ENCODE results near the gene AKAP6. TPM values are rescaled to one million over a fixed set of nuclear protein-coding genes. Genes with fewer than 3 reads are reported as not detected.

The AKAP6 gene
- total RNA-seq, 1 experiment from 2014 or later: 1.1 TPM

DNA sequence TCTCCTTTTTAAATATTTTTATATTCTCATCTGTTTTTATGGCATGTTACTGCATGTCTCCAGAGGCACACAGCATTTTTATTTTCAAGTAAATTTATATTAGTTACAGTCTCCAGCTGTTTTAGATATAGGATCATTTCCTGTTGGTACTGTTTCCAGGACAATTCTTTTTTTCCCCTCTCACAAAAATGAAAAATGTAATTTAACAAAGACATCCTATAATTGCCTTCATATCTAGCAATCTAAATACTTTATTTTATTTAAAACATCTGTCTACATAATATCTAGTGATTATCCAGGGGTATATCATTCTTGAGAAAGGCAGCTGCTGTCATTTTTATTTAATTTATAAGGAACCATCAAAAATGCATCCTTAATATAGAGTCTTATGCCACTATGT lies 337.2 kb downstream of the AKAP6 start:
- Histone ChIP-seq H3K4me1 (ENCODE audit: insufficient read depth, low read length) (no peaks in the 10 kb centered on the region; the same call in 1 of the 2 replicates), H4K5ac (ENCODE audit: insufficient read length, low read depth, low read length) (no peak overlapping the region), H4K8ac (replicated peaks; ENCODE audit: insufficient read length, low read depth, low read length) (no peak overlapping the region), H3K27ac (ENCODE audit: insufficient read length, low read depth, low read length) (no peak overlapping the region), H2AFZ (ENCODE audit: low read length) (no peak overlapping the region), H3K27me3 (ENCODE audit: insufficient read depth, low read length) (no peaks in the 10 kb centered on the region), H3K23ac (ENCODE audit: insufficient read length, low read depth, low read length) (no peak overlapping the region), H3K14ac (ENCODE audit: insufficient read depth, low read length) (no peak overlapping the region), H3K9me3 (ENCODE audit: control insufficient read depth, low read depth, low read length) (no peaks in the 10 kb centered on the region), H4K91ac (ENCODE audit: insufficient read length, low read depth, low read length) (no peak overlapping the region), H3K23me2 (ENCODE audit: insufficient read length, low read depth, low read length, poor library complexity, severe bottlenecking) (no peaks in the 10 kb centered on the region), H2BK120ac (ENCODE audit: low read depth, low read length, poor library complexity, severe bottlenecking) (no peak overlapping the region), H2BK12ac (ENCODE audit: insufficient read length, low read depth, low read length) (no peak overlapping the region), H3K56ac (ENCODE audit: insufficient read length, low read depth, low read length) (no peak overlapping the region), H4K20me1 (ENCODE audit: control insufficient read depth, insufficient read depth, insufficient read length) (no peaks in the 10 kb centered on the region), H3K18ac (ENCODE audit: insufficient read length, low read depth, low read length) (no peak overlapping the region), H3K79me1 (ENCODE audit: insufficient read depth, low read depth, low read length, poor library complexity, severe bottlenecking) (no peaks in the 10 kb centered on the region), H2AK5ac (ENCODE audit: insufficient read length, low read length) (no peak overlapping the region), H2BK5ac (ENCODE audit: insufficient read length, low read length) (no peak overlapping the region), H3T11ph (ENCODE audit: low read length) (no peak overlapping the region), H3K9ac (ENCODE audit: extremely low read depth, insufficient read length, low read length) (no peak overlapping the region), H3K4ac (ENCODE audit: low read depth, low read length) (no peak overlapping the region), H3K4me2 (ENCODE audit: insufficient read depth, insufficient read length, low read length) (no peak overlapping the region), H2BK15ac (ENCODE audit: low read depth, low read length) (no peak overlapping the region), H3K79me2 (ENCODE audit: insufficient read depth, low read length) (no peaks in the 10 kb centered on the region), H2BK20ac (ENCODE audit: low read depth, low read length, poor library complexity, severe bottlenecking) (no peak overlapping the region)
- Mint-ChIP-seq H3K27me3 (ENCODE audit: low read depth) (no peaks in the 10 kb centered on the region), H3K4me3 (no peak overlapping the region), H3K27ac (no peak overlapping the region), H3K36me3 (ENCODE audit: insufficient read depth in 1 of 3, low read depth in 3 of 3) (no peaks in the 10 kb centered on the region), H3K4me1 (peaks cover 8 to 11% of the 10 kb centered on the region in 2 experiments), H3K9me3 (no peaks in the 10 kb centered on the region; a peak in 1 of 5 replicates)
- TF ChIP-seq, protein P1, sequence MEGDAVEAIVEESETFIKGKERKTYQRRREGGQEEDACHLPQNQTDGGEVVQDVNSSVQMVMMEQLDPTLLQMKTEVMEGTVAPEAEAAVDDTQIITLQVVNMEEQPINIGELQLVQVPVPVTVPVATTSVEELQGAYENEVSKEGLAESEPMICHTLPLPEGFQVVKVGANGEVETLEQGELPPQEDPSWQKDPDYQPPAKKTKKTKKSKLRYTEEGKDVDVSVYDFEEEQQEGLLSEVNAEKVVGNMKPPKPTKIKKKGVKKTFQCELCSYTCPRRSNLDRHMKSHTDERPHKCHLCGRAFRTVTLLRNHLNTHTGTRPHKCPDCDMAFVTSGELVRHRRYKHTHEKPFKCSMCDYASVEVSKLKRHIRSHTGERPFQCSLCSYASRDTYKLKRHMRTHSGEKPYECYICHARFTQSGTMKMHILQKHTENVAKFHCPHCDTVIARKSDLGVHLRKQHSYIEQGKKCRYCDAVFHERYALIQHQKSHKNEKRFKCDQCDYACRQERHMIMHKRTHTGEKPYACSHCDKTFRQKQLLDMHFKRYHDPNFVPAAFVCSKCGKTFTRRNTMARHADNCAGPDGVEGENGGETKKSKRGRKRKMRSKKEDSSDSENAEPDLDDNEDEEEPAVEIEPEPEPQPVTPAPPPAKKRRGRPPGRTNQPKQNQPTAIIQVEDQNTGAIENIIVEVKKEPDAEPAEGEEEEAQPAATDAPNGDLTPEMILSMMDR (conservative IDR thresholded peaks at IDR 0.05): no peak
- DNase-seq: no peak

All from H9 (cell line).